Mammary epithelial cell (primary cell): ENCODE data around the gene NBEA.

Experiments used
- EZH2 ChIP-seq: IDR thresholded peaks from 2 replicates; pipeline ENCODE4 v1.6.1; 2012; ENCODE audit warnings: low read length, inconsistent platforms, borderline replicate concordance
- TF ChIP-seq, protein P1 (sequence below), 2 donors: IDR thresholded peaks in 1 of 2; conservative IDR thresholded peaks in 1 of 2; 2 replicates each; pipeline ENCODE4 v1.5.1; 2011 to 2012; ENCODE audit warnings: inconsistent platforms in 2 of 2, low read length in 2 of 2, mild to moderate bottlenecking in 2 of 2, control low read depth in 1 of 2, low read depth in 1 of 2; ENCODE audit not compliant: insufficient read depth in 1 of 2; ENCODE audit errors: extremely low read depth in 1 of 2

DNA sequence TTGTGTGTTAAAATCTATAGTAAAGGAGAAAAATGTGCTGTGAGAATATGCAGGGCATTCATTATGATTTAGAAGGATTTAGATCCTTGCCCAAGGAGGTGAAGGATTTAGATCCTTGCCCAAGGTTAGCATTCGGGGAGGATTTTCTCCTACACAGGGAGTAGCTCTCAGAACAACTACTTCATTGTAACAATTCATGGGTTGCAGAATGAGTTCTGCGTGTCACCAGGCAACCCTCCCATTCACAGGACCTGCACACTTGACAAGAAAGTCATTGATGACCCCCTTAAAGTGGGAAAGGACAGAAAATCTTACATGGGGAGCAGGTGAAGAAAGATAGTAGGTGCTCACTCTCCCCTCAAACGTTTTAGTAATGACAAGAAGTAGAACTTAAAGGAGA lies 701.6 kb downstream of the NBEA start:
- TF ChIP-seq, protein P1, sequence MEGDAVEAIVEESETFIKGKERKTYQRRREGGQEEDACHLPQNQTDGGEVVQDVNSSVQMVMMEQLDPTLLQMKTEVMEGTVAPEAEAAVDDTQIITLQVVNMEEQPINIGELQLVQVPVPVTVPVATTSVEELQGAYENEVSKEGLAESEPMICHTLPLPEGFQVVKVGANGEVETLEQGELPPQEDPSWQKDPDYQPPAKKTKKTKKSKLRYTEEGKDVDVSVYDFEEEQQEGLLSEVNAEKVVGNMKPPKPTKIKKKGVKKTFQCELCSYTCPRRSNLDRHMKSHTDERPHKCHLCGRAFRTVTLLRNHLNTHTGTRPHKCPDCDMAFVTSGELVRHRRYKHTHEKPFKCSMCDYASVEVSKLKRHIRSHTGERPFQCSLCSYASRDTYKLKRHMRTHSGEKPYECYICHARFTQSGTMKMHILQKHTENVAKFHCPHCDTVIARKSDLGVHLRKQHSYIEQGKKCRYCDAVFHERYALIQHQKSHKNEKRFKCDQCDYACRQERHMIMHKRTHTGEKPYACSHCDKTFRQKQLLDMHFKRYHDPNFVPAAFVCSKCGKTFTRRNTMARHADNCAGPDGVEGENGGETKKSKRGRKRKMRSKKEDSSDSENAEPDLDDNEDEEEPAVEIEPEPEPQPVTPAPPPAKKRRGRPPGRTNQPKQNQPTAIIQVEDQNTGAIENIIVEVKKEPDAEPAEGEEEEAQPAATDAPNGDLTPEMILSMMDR (conservative IDR thresholded peaks at IDR 0.05 in 1 of 2, IDR thresholded peaks at IDR 0.05 in 1 of 2; ENCODE audit: extremely low read depth in 1 of 2, insufficient read depth in 1 of 2, low read depth in 1 of 2, low read length in 2 of 2) = no peak
- no peak for TF ChIP-seq EZH2
